Kidney (tissue), 22 donors: ENCODE results near the gene COL4A6. TPM values are rescaled to one million over a fixed set of nuclear protein-coding genes. Genes with fewer than 3 reads are reported as not detected.
"Not testable (repeated sequence)": the region's sequence is repeated elsewhere in the genome, so short reads cannot be mapped to it uniquely, and the experiment has no call there.

ENCODE experiments used
- DNase-seq, 5 donors: peaks; one replicate each; pipeline ENCODE4 v3.0.0-alpha.2; 2013 to 2020
- FAIRE-seq: peaks from 2 replicates; lab custom pipeline; 2012; peaks lifted over from hg19 to GRCh38; lab: Jason Lieb, UNC
- H3K27ac ChIP-seq, 2 donors: one replicate each; pipeline ENCODE4 v1.7.0; 2013; ENCODE audit warnings: low read depth in 2 of 2, low read length in 2 of 2, inconsistent platforms in 1 of 2
- H3K27me3 ChIP-seq: one replicate; pipeline ENCODE4 v1.7.1; 2013; ENCODE audit warnings: low read length, inconsistent platforms; ENCODE audit not compliant: control insufficient read depth, insufficient read depth
- H3K36me3 ChIP-seq, 3 donors: one replicate each; pipeline versions ENCODE4 v1.7.0 to v1.7.1; 2013; ENCODE audit warnings: low read length in 3 of 3, control low read depth in 1 of 3, inconsistent platforms in 1 of 3; ENCODE audit not compliant: insufficient read depth in 3 of 3, control insufficient read depth in 2 of 3
- H3K4me1 ChIP-seq, 3 donors: one replicate each; pipeline versions ENCODE4 v1.7.0 to v1.7.1; 2013; ENCODE audit warnings: low read length in 3 of 3, inconsistent platforms in 1 of 3, low read depth in 1 of 3; ENCODE audit not compliant: control insufficient read depth in 2 of 3, insufficient read depth in 2 of 3
- H3K4me3 ChIP-seq, 3 donors: one replicate each; pipeline versions ENCODE4 v1.7.0 to v1.8.1; 2013; ENCODE audit warnings: low read length in 3 of 3, control low read depth in 1 of 3, inconsistent platforms in 1 of 3
- H3K9ac ChIP-seq, 3 donors: one replicate each; pipeline versions ENCODE4 v1.7.0 to v1.7.1; 2013; ENCODE audit warnings: low read length in 3 of 3, control low read depth in 1 of 3, inconsistent platforms in 1 of 3
- H3K9me3 ChIP-seq, 3 donors: one replicate each; pipeline versions ENCODE4 v1.7.0 to v1.7.1; 2013; ENCODE audit warnings: low read length in 3 of 3, control low read depth in 1 of 3, inconsistent platforms in 1 of 3; ENCODE audit not compliant: control insufficient read depth in 2 of 3, insufficient read depth in 1 of 3
- CTCF ChIP-seq: IDR thresholded peaks from 3 replicates; pipeline ENCODE4 v1.5.1; 2012; ENCODE audit warnings: mild to moderate bottlenecking, moderate library complexity, borderline replicate concordance; ENCODE audit not compliant: insufficient read depth; ENCODE audit errors: extremely low read depth
- intact Hi-C: fragments of 100-400 bp; cut with DNase I; formaldehyde crosslinking; loops from one replicate; pipeline ENCODE4 v1.11.1; 2022
- long read RNA-seq, 10 donors: library from polyadenylated mRNA in 1 of 10; unstranded in 1 of 10; transcript quantifications; one replicate each; pipeline ENCODE4 v2.0.0 and lab custom pipeline, GENCODE V29; 2021 to 2026
- polyA plus RNA-seq: library from polyadenylated mRNA; stranded (reverse); fragments of 350-450 nt; fragmentation: Illumina TruSeq; extraction: RNeasy Lipid Tissue Mini Kit (QIAGEN cat#74804); gene quantifications from one replicate; pipeline ENCODE4 v1.2.3, GENCODE V29; 2014; ENCODE audit warnings: low read depth, low replicate concordance; ENCODE audit not compliant: insufficient read depth
- total RNA-seq: library from RNA; stranded (reverse); fragmentation: NEBNext Ultra II Directional; extraction: Animal tissue kit (Norgen Biotek cat#: 25700); gene quantifications from one replicate; pipeline ENCODE4 v1.2.1, GENCODE V29; 2021
- donor health status: control.
- donor health status: control.
- donor health status: control.
- donor health status: control.
- donor health status: control.
- donor health status: DM: yes; HTN: yes; CAD: no.
- donor health status: Normal renal cell carcinoma (clear cell type).

The COL4A6 gene
- 3.3 TPM for total RNA-seq
- polyA plus RNA-seq, result 4.1 TPM
- long read RNA-seq, donor 1, result 0 reads
- long read RNA-seq, donor 2, result 0 reads
- long read RNA-seq, donor 3, full-length matches to known transcripts, result 1 of 40 reads
- long read RNA-seq, donor 3, partial matches to known transcripts, result 39 of 40 reads
- long read RNA-seq, donor 3, other reads (novel, unspliced or antisense), result 0 of 40 reads
- long read RNA-seq, donor 4, partial matches to known transcripts, result 0 of 1 reads
- long read RNA-seq, donor 4, other reads (novel, unspliced or antisense), result 0 of 1 reads
- long read RNA-seq, donor 5, result 0 reads
- long read RNA-seq, donor 6, result 0 reads
- long read RNA-seq, donor 7, result 0 reads
- long read RNA-seq, donor 8, result 0 reads
- long read RNA-seq, donor 9, result 0 reads
- long read RNA-seq, donor 10, partial matches to known transcripts, result 59 of 59 reads
- long read RNA-seq, donor 10, other reads (novel, unspliced or antisense), result 0 of 59 reads

GRCh38 chrX:108438110-108438623 lies at the start of gene COL4A6:
Gene COL4A6 (minus strand): TSS chrX:108438422. CDS start chrX:108438196, 226 bp downstream.
- Histone ChIP-seq H3K27me3 (peaks cover 5% of the 10 kb centered on the region), H3K27ac (no peak within 1 kb of the TSS), H3K4me1 (no peaks in the 10 kb centered on the region), H3K36me3 (no peaks in the 10 kb centered on the region), H3K4me3 (peak within 1 kb of the TSS; percentile 39 to 73 (median 69)), H3K9ac (peak within 1 kb of the TSS in 1 of 3 donors; percentile 10), H3K9me3 (no peaks in the 10 kb centered on the region)
- peak; percentile 47 to 71 (median 52) for DNase-seq
- no peak for FAIRE-seq
- intact Hi-C loops, result no loop called here
- no peak for TF ChIP-seq CTCF

GRCh38 chrX:108485960-108486359 lies 47.7 kb upstream of the COL4A6 start:
- H3K4me3 ChIP-seq, result no peak overlapping the region
- no peak for DNase-seq
- H3K27me3 ChIP-seq, result no peaks in the 10 kb centered on the region
- intact Hi-C loops, result no loop called here
- H3K9me3 ChIP-seq, result peaks cover 0 to 1% (median 0%) of the 10 kb centered on the region in 3 donors
- H3K4me1 ChIP-seq, result no peaks in the 10 kb centered on the region
- FAIRE-seq, result no peak
- no peak overlapping the region for H3K9ac ChIP-seq
- TF ChIP-seq CTCF, result no peak
- no peaks in the 10 kb centered on the region for H3K36me3 ChIP-seq
- H3K27ac ChIP-seq, result no peak overlapping the region

- H3K4me3 ChIP-seq, result no peak overlapping the region
- H3K9ac ChIP-seq, result no peak overlapping the region
- H3K36me3 ChIP-seq, result no peaks in the 10 kb centered on the region
- TF ChIP-seq CTCF, result no peak
- H3K9me3 ChIP-seq, result peaks cover 0 to 1% (median 0%) of the 10 kb centered on the region in 3 donors
- H3K27ac ChIP-seq, result no peak overlapping the region
- H3K27me3 ChIP-seq, result no peaks in the 10 kb centered on the region
- DNase-seq (no peak), FAIRE-seq (no peak)
- no peaks in the 10 kb centered on the region for H3K4me1 ChIP-seq
- intact Hi-C loops, result no loop called here
These were observed 46.0 kb upstream of the COL4A6 start for GRCh38 chrX:108484251-108484650.

- H3K36me3 ChIP-seq, H3K9ac ChIP-seq, FAIRE-seq, intact Hi-C loops, H3K9me3 ChIP-seq, H3K4me3 ChIP-seq, DNase-seq, H3K27me3 ChIP-seq, H3K4me1 ChIP-seq, H3K27ac ChIP-seq: not testable (repeated sequence)
These were observed 43.3 kb upstream of the COL4A6 start for GRCh38 chrX:108481528-108481927.
